GM10248 (cell line): ENCODE measurements around the gene GRIK3.

Source experiments
- CTCF ChIA-PET: fragments of 300-600 bp; sonication (Branson Sonifier 250); formaldehyde crosslinking; extraction: SDS; loops from one replicate; lab custom pipeline; 2021; ENCODE audit warnings: antibody characterized with exemption; lab: Yijun Ruan, JAX
- POLR2A ChIA-PET: fragments of 350-650 bp; sonication (Branson Sonifier 250); formaldehyde crosslinking; extraction: SDS; loops from one replicate; lab custom pipeline; 2020; ENCODE audit warnings: antibody characterized with exemption; lab: Yijun Ruan, JAX
- DNase-seq: peaks from one replicate; pipeline ENCODE4 v3.0.0; 2012; ENCODE audit errors: extremely low spot score
- CTCF ChIP-seq: IDR thresholded peaks from 2 replicates; pipeline ENCODE4 v1.5.1; 2012; ENCODE audit warnings: mild to moderate bottlenecking, low read depth; ENCODE audit errors: extremely low read depth, missing control alignments, control extremely low read depth

Gene GRIK3

GRCh38 chr1:36866169-36866814 lies 168.0 kb downstream of the GRIK3 start:
- ChIA-PET CTCF (interaction anchor here (0.8 to 1.6 kb wide), 5 partner anchors 9 to 424 kb away, joined by 3 to 4 read pairs (median 3); no protein-coding TSS in a partner anchor), POLR2A (no interaction called here)
- DNase-seq, result no peak
- TF ChIP-seq CTCF, result no peak

DNA sequence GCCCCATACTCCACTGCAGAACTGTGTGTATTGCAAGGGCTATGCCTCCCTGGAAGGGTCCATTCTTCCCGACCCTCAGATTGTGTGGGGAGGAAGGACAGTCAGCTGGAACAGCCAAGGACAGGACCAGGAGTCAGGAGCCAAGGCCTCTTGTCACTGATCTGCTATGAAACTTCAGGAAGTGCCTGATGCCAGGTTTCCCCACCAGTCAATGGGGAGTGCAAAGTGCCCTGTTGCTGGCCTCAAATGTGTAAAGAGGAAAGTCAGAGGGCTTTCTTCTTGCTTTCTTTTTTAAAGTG lies 168.8 kb downstream of the GRIK3 start:
- no peak for DNase-seq
- CTCF ChIA-PET, result interaction anchor here (0.8 to 2.5 kb wide), 3 partner anchors 10 to 425 kb away, joined by 3 to 9 read pairs (median 3); no protein-coding TSS in a partner anchor
- POLR2A ChIA-PET, result no interaction called here
- no peak for TF ChIP-seq CTCF

DNA sequence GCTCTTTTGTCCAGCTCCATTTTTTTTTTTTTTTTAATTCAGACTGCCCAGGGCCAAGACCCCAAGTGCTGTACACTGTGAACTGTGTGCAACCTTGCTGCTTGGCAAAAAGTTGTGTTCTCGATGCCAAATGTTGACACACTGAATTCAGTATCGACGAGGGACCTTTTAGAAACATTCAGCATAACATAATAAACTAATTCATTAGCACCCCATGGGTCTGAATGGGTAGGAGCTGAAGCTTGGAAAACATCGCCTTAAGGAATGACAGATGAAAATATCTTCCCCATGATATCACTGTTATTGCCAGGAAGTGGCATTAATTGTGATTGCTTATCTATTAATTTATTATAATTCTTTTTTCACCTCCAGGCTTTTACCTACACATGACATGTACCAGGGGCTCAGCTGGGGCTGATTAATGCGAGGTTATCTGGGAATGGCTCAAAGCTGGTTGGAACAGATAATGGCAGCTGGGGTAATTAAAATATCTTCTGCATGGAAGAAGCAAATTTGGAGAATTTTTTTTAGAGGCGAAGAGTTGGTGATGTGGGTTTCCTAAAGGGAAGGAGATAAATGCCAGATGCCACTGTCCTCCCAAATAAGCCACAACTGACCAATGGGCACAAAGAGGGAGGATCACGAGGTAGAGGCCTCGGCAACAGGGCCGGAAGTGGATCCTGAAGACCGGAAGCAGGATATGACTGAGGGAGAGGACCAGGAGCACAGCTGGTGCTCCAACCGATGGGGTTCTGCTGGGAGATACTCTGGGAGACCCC lies 169.3 kb downstream of the GRIK3 start:
- ChIA-PET POLR2A (no interaction called here), CTCF (interaction anchor here (0.7 to 3.8 kb wide), 20 partner anchors 9 to 569 kb away, joined by 3 to 21 read pairs (median 3); no protein-coding TSS in a partner anchor)
- DNase-seq, result no peak
- no peak for TF ChIP-seq CTCF

DNA sequence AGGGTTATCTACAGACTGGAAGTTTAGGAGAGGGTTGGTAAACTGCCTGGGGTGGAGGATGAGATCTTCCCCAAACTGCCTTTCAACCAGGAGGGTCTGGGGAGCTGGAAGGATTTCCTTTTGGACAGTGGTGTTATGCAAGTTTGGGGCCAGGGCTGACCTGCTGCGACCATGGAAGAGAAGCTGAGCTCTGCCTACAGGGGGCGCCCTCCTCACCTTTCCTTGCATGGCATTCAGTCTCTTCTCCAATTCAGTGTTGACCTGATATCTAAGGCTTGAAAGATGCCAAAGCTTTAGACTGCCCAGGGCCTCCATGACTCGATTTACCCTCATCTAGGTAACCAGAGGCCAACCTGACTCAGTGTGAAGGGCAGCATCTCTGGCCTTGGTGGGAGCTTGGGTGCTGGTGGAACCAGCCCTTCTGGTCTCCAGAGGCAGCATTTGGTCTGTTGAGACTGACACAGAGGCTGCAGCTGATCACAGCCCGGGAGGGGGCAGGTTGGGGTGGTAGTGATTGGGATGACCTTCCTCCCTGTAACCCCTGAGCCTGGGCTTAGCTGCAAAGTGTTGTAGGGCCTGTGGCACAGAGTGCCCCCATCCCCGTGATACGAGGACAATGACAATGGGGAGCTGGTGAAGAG lies 170.0 kb downstream of the GRIK3 start:
- peak; percentile 49 for DNase-seq
- no peak for TF ChIP-seq CTCF
- ChIA-PET CTCF (interaction anchor here (0.6 to 3.8 kb wide), 24 partner anchors 8 to 570 kb away, joined by 3 to 21 read pairs (median 4); no protein-coding TSS in a partner anchor), POLR2A (no interaction called here)

GRCh38 chr1:36863500-36863899 lies 170.8 kb downstream of the GRIK3 start:
- ChIA-PET POLR2A (no interaction called here), CTCF (interaction anchor here (0.6 to 3.8 kb wide), 18 partner anchors 9 to 571 kb away, joined by 3 to 21 read pairs (median 4); no protein-coding TSS in a partner anchor)
- TF ChIP-seq CTCF, result no peak
- no peak for DNase-seq

- no peak for TF ChIP-seq CTCF
- DNase-seq, result no peak
- ChIA-PET CTCF (interaction anchor here (1.2 to 3.8 kb wide), 9 partner anchors 9 to 571 kb away, joined by 3 to 21 read pairs (median 7); no protein-coding TSS in a partner anchor), POLR2A (no interaction called here)
These were observed 171.3 kb downstream of the GRIK3 start for GRCh38 chr1:36863061-36863460.
